Tibial nerve (tissue), 4 donors: ENCODE data around the gene ANKMY2. TPM values are rescaled to one million over a fixed set of nuclear protein-coding genes. Genes with fewer than 3 reads are reported as not detected.
"Not testable (repeated sequence)": the region's sequence is repeated elsewhere in the genome, so short reads cannot be mapped to it uniquely, and the experiment has no call there.

Experiments used
- DNase-seq, 2 donors: peaks; one replicate each; pipeline ENCODE4 v3.0.0-alpha.2; 2019; ENCODE audit warnings: low spot score in 2 of 2
- H3K27ac ChIP-seq, 4 donors: fragments of 200-600 bp; sonication (generic) in 3 of 4; one replicate each; pipeline ENCODE4 v1.5.1; 2017 to 2019; ENCODE audit warnings: mild to moderate bottlenecking in 1 of 4
- H3K27me3 ChIP-seq, 2 donors: fragments of 200-600 bp; sonication (generic) in 1 of 2; one replicate each; pipeline versions ENCODE4 v1.5.1 to v1.6.0; 2017 to 2019
- H3K36me3 ChIP-seq, 3 donors: fragments of 200-600 bp; sonication (generic); one replicate each; pipeline ENCODE4 v1.5.1; 2018 to 2019
- H3K4me1 ChIP-seq, 4 donors: fragments of 200-600 bp; sonication (generic) in 3 of 4; one replicate each; pipeline ENCODE4 v1.5.1; 2017 to 2019
- H3K4me3 ChIP-seq, 4 donors: fragments of 200-600 bp; sonication (generic) in 3 of 4; one replicate each; pipeline ENCODE4 v1.5.1; 2017 to 2019; ENCODE audit warnings: mild to moderate bottlenecking in 1 of 4, moderate library complexity in 1 of 4
- H3K9me3 ChIP-seq, 4 donors: fragments of 200-600 bp; sonication (generic) in 3 of 4; one replicate each; pipeline ENCODE4 v1.5.1; 2017 to 2019
- CTCF ChIP-seq, 5 experiments: fragments of 200-600 bp in 3 of 5; fragments of 450-650 bp in 2 of 5; sonication (generic) in 3 of 5; IDR thresholded peaks; one replicate each; pipeline ENCODE4 v1.5.1; 2016 to 2019; ENCODE audit warnings: antibody characterized with exemption in 5 of 5, mild to moderate bottlenecking in 3 of 5, moderate library complexity in 2 of 5
- EP300 ChIP-seq, 2 donors: sonication (generic); formaldehyde crosslinking; IDR thresholded peaks; one replicate each; pipeline ENCODE4 v1.6.1; 2017; ENCODE audit warnings: antibody characterized with exemption in 2 of 2, mild to moderate bottlenecking in 1 of 2
- POLR2A ChIP-seq, 2 donors: fragments of 450-650 bp; IDR thresholded peaks; one replicate each; pipeline ENCODE4 v1.6.1; 2017; ENCODE audit warnings: antibody characterized with exemption in 2 of 2, mild to moderate bottlenecking in 2 of 2, moderate library complexity in 2 of 2
- WGBS, 2 donors: methylation state at CpG; one replicate each; pipeline ENCODE4 v1.1.5; 2018; 5-methylcytosine and 5-hydroxymethylcytosine counted together
- total RNA-seq, 4 donors: library from RNA; depleted of rRNA; stranded (reverse); fragments of >200 nt; gene quantifications; one replicate each; pipeline ENCODE4 v1.1.0, GENCODE V29; 2016

Gene ANKMY2
- total RNA-seq, 4 donors from 2014 or later: 10.0 to 15.3 (median 13.7) TPM

- no peaks in the 10 kb centered on the region for H3K27me3 ChIP-seq
- no peak for DNase-seq
- H3K27ac ChIP-seq: no peak overlapping the region
- WGBS, 2 donors: 77 to 83% methylated on average over 5 of the region's 5 CpGs
- peaks cover 0 to 17% (median 5%) of the 10 kb centered on the region in 4 donors for H3K4me1 ChIP-seq
- no peaks in the 10 kb centered on the region for H3K36me3 ChIP-seq
- no peaks in the 10 kb centered on the region for H3K9me3 ChIP-seq
- no peak overlapping the region for H3K4me3 ChIP-seq
- no peak for TF ChIP-seq POLR2A (IDR thresholded peaks at IDR 0.05)
- no peak for TF ChIP-seq EP300 (IDR thresholded peaks at IDR 0.05)
- no peak for TF ChIP-seq CTCF (IDR thresholded peaks at IDR 0.05)
These were observed 15.3 kb upstream of the ANKMY2 start for GRCh38 chr7:16660702-16661464.

DNA sequence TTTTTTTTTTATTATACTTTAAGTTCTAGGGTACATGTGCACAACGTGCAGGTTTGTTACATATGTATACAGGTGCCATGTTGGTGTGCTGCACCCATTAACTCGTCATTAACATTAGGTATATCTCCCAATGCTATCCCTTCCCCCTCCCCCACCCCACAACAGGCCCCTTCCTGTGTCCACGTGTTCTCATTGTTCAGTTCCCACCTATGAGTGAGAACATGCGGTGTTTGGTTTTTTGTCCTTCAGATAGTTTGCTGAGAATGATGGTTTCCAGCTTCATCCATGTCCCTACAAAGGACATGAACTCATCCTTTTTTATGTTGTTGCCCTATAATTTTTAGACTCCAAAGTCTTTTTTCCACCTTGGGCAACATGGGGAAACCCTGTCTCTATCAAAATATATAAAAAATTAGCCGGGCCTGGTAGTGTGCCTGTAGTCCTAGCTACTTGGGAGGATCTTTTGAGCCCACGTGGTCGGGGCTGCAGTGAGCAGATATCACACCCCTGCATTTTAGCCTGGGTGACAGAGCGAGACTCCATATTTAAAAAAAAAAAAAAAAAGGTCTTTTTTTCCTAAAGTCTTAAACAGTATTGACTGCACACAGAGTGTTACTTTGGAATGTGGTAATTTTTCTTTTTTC, 14.4 kb upstream of the ANKMY2 start:
- H3K27ac ChIP-seq, H3K9me3 ChIP-seq, H3K4me3 ChIP-seq, DNase-seq, H3K27me3 ChIP-seq, H3K36me3 ChIP-seq: not testable (repeated sequence)
- WGBS, 2 donors: 81 to 82% methylated on average over 8 of the region's 8 CpGs
- H3K4me1 ChIP-seq: peaks cover 0 to 17% (median 5%) of the 10 kb centered on the region in 4 donors

- TF ChIP-seq EP300 (IDR thresholded peaks at IDR 0.05): no peak
- no peak for TF ChIP-seq CTCF (IDR thresholded peaks at IDR 0.05)
- TF ChIP-seq POLR2A (IDR thresholded peaks at IDR 0.05): no peak
- H3K36me3 ChIP-seq: no peaks in the 10 kb centered on the region
- DNase-seq: no peak
- no peaks in the 10 kb centered on the region for H3K27me3 ChIP-seq
- no peak overlapping the region for H3K4me3 ChIP-seq
- H3K4me1 ChIP-seq: peaks cover 0 to 17% (median 5%) of the 10 kb centered on the region in 4 donors
- H3K9me3 ChIP-seq: no peaks in the 10 kb centered on the region
- 55 to 56% methylated on average over 4 of the region's 4 CpGs for WGBS, 2 donors
- H3K27ac ChIP-seq: no peak overlapping the region
These were observed 12.2 kb upstream of the ANKMY2 start for GRCh38 chr7:16657656-16658279.

GRCh38 chr7:16656141-16656540, 10.6 kb upstream of the ANKMY2 start:
- Histone ChIP-seq H3K27me3 (no peaks in the 10 kb centered on the region), H3K9me3 (no peaks in the 10 kb centered on the region), H3K36me3 (no peaks in the 10 kb centered on the region), H3K4me1 (peaks cover 0 to 21% (median 5%) of the 10 kb centered on the region in 4 donors), H3K4me3 (no peak overlapping the region), H3K27ac (no peak overlapping the region)
- TF ChIP-seq CTCF (IDR thresholded peaks at IDR 0.05) (no peak), EP300 (IDR thresholded peaks at IDR 0.05) (no peak), POLR2A (IDR thresholded peaks at IDR 0.05) (no peak)
- DNase-seq: no peak
- WGBS, 2 donors: 78 to 83% methylated on average over 1 of the region's 1 CpG

GRCh38 chr7:16655394-16655793, 9.8 kb upstream of the ANKMY2 start:
- no peak for DNase-seq
- H3K9me3 ChIP-seq: no peaks in the 10 kb centered on the region
- no peak for TF ChIP-seq CTCF (IDR thresholded peaks at IDR 0.05)
- no peak for TF ChIP-seq EP300 (IDR thresholded peaks at IDR 0.05)
- no peak for TF ChIP-seq POLR2A (IDR thresholded peaks at IDR 0.05)
- H3K27me3 ChIP-seq: no peaks in the 10 kb centered on the region
- no peak overlapping the region for H3K4me3 ChIP-seq
- H3K4me1 ChIP-seq: peaks cover 0 to 19% (median 5%) of the 10 kb centered on the region in 4 donors
- H3K36me3 ChIP-seq: no peaks in the 10 kb centered on the region
- no peak overlapping the region for H3K27ac ChIP-seq
